Medulla oblongata (tissue), 1 donor: ENCODE results near the gene CD109.
"Not testable (repeated sequence)": the region's sequence is repeated elsewhere in the genome, so short reads cannot be mapped to it uniquely, and the experiment has no call there.

ENCODE experiments used
- DNase-seq: peaks from one replicate; pipeline ENCODE4 v3.0.0-alpha.2; 2015; ENCODE audit errors: extremely low spot score

The CD109 gene

DNA sequence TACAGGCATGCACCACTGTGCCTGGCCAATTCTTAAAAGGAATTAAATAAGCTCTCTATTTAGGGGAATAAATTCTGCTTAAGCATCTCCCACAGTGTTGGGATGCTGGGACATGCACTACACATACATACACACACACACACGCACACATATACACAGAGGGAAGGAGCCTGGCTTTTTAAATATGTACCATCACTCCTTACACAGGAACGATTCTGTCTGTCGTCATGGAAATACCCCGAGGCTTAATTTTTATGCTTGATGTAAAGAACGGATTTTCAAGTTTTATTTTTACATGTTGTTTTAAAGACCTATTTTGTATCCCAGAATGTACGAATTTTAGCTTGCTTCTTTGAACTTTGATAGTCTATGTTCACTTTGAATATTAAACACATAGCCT, 95.3 kb downstream of the CD109 start:
- no peak for DNase-seq

- DNase-seq = no peak
These were observed 96.7 kb downstream of the CD109 start for GRCh38 chr6:73792738-73793137.

- DNase-seq = no peak
These were observed 100.9 kb downstream of the CD109 start for GRCh38 chr6:73796881-73797280.

GRCh38 chr6:73797861-73798260, 101.9 kb downstream of the CD109 start:
- DNase-seq = no peak

GRCh38 chr6:73798592-73798991, 102.6 kb downstream of the CD109 start:
- DNase-seq = peak; percentile 5

- no peak for DNase-seq
These were observed 105.0 kb downstream of the CD109 start for GRCh38 chr6:73800997-73801396.

DNA sequence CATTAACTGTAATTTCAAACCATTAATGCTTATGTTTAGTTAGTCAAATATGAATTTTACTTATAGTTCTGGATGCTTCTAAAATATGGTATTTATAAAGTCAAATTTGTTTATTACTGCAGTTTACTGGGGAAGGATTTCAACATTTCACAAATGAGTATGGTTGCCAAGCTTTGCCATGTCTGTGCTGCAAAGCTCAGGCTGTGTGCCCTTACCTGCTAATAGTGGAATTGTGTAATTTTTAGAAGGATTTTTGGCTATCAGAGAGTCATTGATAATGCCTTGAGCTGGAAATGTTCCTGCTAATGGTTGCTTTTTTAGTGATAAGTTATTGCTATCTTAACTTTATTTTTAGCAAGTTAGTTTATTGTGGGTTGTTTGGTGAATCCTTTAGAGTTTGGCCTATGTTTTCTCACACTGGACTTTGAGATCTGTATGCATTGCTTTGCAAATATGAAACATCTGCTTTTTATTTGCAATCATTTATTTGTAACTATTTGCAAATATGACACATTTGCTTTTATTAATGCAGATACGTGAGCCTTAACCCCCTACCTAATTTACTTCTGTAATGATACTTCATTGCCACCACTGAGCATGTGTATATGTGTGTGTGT, 105.8 kb downstream of the CD109 start:
- no peak for DNase-seq

DNA sequence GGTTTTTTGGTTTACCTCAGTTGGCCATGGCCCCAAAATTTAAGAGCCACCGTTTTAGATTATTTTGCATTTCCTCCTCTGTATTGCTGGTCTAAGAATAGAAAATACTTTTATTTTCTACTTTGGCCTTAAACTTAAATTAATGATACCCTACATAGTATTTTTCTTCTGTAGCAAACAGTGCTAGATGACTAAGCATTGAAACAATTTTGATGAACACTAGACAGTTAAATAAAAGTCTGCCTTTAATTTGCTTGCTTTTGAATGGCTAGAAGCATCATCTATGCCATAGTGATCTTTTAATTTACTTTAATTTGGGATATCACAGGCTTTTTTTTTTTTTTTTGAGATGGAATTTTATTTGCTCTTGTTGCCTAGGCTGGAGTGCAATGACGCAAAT, 106.4 kb downstream of the CD109 start:
- no peak for DNase-seq

DNA sequence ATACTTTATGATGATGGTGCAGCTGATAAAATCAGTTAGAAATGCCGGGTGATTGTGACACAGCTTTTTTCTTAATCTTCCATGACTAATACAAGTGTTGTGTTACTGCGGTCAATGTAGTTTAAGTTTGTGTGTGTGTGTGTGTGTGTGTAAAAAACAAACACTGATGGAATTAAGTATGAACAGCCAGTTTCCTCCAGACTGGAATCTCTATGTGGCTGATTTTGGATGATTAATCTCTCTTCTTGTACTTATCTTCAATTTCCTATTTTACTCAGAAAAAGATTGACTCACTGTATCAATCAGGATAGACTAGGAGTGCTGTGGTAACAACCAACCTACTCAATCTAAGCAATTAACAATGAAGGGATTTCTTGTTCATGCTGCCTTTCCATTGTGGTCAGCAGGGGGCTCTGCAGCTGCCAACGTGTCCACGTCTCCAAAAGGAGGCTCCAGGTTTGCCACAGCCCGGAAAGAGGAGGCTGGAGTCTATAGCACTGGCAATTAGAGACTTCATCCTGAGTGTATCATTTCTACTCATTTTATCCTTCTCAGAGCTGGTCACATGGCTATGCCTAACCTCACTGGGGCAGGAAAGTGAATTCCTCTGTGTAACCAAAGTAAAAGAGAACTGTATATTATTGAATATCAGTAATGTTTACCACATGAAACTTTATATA, 107.7 kb downstream of the CD109 start:
- peak; percentile 16 for DNase-seq

- DNase-seq = not testable (repeated sequence)
These were observed 109.2 kb downstream of the CD109 start for GRCh38 chr6:73805221-73805620.

- DNase-seq = not testable (repeated sequence)
These were observed 110.0 kb downstream of the CD109 start for GRCh38 chr6:73805982-73806381.

- DNase-seq = no peak
These were observed 115.7 kb downstream of the CD109 start for GRCh38 chr6:73811706-73812105.

DNA sequence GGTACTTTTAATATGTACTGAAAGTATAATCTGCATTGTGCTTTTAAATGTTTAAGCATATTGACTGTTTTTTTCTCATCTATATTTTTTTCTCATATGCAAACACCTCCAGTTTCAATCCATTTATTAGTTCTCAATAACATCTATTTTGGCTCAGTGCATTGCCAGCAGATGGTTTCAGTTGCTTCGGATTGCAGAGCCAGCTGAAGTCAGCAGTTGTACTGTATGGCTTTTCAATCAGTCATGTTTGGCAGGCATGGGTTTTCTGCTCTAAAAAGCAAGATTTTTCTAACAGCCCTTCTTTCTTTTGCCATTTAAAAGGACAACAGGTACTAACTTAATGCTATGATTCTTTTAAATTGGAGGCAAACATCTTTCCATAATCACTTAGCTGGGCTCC, 121.2 kb downstream of the CD109 start:
- DNase-seq = no peak

- peak; percentile 15 for DNase-seq
These were observed 127.2 kb downstream of the CD109 start for GRCh38 chr6:73823046-73823735.

- no peak for DNase-seq
These were observed 127.8 kb downstream of the CD109 start for GRCh38 chr6:73823832-73824231.

DNA sequence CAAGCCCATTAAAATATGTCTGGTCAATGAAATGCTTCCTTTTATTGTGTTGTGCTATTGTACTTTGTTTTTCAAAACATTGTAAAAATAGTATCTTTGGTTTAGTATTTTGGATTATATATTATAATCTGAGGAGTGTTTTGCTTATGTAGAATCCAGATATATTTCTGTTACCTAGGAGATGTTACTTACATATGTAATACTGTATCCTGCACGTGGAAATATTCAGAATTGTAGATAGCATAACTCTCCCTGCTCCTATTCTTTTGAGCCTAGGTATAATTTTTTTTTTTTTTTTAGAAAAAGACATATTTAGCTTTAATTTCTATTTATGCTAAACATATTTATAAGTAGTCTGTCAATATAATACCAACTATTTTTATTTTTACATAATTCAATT, 130.6 kb downstream of the CD109 start:
- DNase-seq = no peak

DNA sequence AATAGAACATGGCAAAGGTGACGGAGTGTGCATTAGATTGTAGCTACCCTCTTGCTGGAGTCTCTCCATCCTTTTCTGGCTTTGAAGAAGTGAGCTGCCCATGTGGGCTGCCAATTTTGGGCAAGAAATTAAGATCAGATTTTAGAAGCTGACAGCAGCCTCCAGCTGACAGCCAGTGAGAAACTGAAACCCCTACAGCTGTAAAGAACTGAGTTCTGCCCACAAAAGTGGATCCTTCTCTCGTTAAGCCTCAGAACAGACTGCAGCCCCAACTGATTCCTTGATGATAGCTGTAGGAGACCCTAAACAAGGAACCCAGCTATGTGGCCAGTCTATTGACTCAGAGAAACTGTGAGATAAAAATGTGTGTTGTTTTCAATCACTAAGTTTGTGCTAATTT, 134.1 kb downstream of the CD109 start:
- DNase-seq = no peak

DNA sequence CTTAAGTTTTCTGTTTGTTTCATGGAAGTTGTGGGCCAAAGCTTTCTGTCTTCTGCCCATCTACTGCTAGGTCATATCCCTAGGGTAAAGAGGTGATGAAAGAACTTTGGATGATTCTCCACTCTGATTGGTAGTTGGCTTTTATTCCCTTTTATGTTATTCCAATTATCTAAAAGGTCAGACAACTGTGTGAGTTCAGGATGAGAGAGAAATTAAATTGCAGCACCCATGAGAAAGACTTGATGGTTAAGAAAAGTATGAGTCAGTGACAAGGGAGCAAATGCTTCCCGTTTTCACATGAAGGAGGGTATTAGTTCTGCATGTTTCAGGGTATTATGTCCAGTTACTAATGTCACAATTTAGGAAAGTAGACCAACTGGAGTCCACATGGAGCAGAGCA, 136.3 kb downstream of the CD109 start:
- DNase-seq = no peak

GRCh38 chr6:73844696-73845095, 148.7 kb downstream of the CD109 start:
- not testable (repeated sequence) for DNase-seq

- not testable (repeated sequence) for DNase-seq
These were observed 155.0 kb downstream of the CD109 start for GRCh38 chr6:73851048-73851447.

GRCh38 chr6:73854998-73855718, 159.2 kb downstream of the CD109 start:
- peak; percentile 46 for DNase-seq

DNA sequence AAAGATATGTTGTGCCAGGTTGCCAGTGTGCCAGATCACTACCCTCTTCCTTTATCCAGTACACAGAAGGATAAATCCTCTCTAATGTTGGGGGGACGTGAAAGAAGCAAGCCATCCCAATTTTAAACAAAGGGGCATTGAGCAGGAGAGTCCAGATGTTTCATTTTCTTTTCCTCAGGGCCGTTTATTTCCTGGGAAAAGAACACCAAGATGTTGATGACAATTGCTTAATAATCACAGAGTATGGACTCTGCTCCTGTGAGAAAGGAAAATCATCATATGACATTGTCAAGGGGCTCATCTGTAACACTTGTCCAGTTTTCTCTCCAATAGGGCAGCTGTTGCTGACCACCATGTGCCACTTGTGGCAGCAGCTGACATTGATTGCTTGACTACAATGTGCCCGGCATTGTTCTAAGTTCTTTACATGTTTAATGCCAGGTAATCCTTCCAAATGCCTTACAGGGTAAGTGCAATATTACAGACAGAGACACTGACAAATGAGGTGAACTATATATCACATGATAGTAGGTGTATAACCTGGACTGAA, 161.4 kb downstream of the CD109 start:
- DNase-seq = no peak
